ENCODE measurements around the gene NUDT7.

Gene NUDT7

DNA sequence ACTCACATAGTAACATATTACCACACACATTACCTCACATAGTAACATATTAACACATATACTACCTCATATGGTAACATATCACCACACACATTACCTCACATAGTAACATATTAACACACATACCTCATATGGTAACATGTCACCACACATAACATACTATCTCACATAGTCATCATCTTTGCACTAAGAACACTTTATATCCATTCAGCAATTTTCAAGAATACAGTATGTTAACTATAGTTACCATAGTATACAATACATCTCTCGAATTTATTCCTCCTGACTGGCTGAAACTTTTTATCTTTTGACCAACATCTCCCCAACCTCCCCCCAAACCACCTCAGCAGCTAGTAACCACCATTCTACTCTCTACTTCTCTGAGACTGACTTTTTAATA is 7.6 kb downstream of the NUDT7 start:
- no peak for DNase-seq

DNA sequence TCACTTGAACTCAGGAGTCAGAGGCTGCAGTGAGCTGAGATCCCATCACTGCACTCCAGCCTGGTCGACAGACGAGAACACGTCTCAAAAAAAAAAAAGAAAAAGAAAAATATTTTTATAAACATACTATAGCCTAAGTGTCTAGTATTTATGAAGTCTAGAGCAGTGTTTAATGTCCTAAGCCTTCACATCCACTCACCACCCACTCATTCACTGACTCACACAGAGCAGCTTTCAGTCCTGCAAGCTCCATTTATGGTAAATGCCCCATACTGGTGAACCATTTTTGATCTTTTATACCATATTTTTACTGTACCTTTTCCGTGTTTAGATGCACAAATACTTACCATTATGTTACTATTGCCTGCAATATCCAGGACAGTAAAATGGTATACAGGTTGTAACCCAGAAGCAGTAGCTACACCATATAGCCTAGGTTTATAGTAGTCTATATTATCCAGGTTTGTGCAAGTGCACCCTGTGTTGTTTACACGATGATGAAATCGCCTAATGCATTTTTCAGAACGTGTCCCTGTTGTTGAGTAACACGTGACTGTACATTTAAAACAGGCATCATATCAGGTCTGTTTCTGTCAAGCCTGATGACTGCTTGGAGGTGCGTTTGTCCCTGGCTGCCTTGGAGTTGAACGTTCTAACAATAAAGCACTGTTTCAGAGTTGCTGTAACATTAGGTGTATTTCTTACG is 10.1 kb downstream of the NUDT7 start:
- no peak for DNase-seq

DNA sequence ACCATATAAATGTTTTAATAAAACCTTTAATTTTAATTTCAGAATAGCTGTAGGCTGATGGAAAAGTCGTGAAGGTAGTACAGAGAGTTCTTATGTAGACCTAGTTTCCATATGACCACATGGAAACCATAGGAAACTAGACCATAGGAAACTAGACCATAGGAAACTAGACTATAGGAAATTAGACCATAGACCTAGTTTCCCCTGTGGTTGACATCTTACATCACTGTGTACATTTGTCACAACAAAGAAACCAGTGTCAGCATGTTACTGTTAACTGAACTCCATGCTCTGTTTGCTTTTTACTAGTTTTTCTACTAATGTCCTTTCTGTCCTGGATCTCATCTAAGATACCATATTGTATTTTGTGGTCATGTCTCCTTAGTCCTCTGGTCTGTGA is 14.6 kb downstream of the NUDT7 start:
- no peak for DNase-seq

DNA sequence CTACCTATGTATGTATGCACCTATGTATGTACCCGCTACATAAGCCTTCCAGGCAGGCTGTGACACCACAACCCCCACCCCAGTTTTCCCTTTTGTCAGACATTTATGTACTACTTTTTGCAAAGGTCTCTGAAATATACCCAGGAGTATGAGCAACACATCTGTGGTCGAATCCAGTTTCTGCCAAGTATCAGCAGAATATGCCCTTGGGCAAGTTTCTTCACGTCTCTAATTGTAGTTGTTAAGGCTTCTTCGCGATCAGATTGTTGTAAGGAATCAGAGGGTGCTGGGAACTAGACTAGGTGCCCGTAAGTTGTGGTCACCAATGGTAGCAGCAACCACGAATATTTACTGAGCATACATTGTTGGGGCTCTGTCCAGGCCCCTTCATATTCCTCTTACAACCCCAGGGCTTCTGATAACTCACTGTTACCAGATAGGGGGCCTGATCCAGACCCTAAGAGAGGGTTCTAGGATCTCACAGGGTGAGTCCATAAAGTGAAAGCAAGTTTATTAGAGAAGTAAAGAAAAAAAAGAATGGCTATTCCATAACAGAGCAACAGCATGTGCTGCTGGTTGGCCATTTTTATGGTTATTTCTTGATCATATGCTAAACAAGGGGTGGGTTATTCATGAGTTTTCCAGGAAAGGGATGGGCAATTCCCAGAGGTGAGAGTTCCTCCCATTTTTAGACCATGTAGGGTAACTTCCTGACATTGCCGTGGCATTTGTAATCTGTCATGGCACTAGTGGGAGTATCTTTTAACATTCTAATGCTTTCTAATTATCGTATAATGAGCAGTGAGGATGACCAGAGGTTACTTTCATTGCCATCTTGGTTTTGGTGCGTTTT is 16.6 kb downstream of the NUDT7 start:
- no peak for DNase-seq

DNA sequence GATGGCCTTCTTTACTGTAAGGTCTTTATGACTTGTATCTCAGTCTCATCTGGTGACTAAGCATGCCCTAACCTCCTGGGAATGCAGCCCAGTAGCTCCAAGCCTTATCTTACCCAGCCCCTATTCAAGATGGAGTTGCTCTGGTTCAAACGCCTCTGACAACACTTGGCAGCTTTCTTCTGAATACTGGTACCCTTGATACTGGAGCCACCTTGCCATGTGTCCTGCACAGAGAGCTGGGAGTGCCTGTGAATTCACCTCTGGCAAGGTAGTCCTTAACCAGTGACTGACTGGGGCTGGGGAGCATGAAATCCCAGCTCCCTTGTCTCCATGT is 17.2 kb downstream of the NUDT7 start:
- no peak for DNase-seq

DNA sequence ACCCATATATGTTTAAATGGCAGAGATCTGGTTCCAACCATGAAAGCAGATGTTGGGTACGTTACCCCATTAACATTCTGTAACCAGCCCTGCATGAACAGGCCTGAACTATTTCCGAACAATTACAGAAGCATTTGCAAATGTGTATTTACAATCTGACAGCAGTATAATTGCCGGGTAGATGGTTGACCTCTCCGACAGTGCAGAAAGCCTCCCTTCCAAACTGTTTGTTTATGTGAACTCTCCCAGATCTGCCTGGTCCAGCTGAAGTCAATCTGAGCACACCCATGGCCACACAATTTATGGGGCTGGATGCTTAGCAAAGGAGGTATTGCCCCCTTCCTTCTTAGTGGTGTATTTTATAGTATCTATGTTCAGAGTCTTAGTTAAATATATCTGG is 21.8 kb downstream of the NUDT7 start:
- no peak for DNase-seq

DNA sequence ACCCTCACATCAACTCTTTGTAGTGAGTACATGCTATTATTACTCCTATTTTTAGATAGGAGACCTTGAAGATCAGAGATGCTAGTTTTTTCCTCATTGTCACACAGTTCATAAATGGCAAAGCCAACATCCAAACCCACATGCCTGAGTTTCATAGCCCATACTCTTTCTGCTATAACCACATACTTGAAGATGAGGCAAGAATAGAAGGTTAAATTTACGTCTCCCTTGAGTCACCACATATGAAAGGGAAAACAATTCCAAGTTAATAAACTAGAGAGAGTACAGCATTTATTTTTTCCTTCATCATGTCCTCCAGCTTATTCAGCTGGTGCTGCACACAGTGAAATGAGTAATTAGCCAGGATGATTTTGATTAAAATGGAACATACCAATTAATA is 23.7 kb downstream of the NUDT7 start:
- DNase-seq: no peak

DNA sequence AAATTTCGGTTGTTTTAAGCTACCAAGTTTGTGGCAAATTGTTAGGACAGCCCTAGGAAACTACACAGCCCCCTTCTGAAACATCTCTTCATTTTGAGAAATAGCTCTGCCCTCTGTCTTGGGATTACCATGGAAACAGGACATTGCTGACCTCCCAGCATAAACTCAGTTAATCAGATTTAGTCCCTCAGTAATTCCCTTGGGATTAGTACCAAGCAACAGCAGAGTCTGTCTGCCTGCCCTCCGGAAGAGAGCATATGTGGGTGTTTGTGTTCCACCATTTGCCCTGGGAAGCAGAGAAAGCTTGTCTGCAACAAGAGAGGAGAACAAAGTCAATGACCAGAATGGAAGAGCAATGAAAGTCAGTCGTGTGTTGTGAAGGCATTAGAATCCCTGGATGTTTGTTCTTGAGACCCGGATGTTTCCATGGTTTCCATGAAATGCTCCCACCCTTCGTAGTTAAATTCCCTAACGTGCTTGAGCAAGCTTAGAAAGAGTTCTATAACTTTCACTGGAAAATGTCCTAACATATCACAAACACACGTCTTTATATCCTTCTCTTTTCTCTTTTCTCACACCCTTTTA is 26.2 kb downstream of the NUDT7 start:
- no peak for DNase-seq

DNA sequence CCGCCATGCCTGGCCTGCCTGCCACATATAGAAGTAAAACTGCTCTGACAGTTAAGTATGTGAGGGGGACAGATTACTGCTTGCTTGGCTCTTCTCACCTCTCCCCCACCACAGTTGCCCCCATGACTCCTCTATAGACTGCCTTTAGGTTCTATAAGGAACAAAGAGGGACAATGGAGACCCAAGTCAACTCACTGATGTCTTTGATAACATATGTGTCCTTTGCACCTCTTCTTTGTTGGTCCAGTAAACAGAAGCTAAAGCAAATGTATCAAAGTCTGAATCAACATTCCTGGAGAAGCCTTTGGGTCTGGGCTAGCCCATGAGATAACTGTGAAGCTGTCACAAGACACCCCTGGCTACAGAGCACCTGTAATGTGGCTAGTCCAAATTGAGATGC is 27.1 kb downstream of the NUDT7 start:
- no peak for DNase-seq

DNA sequence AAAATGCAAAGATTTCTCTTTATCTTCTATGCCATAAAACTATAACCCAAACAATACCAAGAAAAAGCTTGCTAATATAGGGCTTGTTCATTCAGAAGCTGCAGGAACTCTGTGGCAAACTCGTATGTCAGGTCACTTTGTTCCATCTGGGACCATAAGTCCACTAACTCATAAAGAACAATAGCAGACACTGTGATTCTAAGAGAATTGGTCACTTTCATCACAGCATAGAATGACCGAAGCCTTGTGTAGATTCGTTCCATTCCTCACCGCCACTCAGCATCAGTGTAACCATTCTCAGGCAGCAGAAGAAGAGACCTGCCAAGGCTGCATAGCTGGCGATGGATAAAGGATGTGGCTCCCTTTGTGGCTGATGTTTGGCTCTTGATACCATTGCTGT is 35.7 kb downstream of the NUDT7 start:
- no peak for DNase-seq

DNA sequence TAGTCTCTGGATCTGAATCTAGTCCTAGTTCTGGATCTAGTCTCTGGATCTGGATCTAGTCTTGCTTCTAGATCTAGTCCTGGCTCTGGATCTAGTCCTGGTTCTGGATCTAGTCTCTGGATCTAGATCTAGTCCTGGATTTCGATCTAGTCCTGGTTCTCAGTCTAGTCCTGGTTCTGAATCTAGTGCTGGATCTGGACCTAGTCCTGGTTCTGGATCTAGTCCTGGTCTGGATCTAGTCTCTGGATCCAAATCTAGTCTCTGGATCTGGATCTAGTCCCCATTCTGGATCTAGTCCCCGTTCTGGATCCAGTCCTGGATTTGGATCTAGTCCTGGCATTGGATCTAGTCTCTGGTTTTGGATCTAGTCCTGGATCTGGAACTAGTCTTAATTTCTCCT is 36.2 kb downstream of the NUDT7 start:
- no peak for DNase-seq

DNA sequence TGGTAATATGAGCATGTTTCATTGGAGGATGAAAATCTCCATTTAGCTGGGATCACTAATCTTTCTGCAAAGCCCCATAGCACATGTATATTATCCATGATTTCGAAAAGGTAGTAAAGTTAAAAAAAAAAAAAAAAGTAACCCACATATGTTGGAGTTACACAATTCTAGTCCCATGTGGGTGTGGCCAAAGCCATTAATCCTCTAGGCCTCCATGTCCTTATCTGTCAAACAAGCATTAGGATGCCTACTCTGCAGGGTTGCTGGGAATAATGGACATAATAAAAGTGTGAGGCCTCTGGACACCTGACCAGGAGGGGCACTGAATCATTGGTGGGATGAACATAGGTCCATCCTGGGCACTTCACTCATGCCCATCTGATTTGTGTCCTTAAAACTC is 36.9 kb downstream of the NUDT7 start:
- DNase-seq: no peak

DNA sequence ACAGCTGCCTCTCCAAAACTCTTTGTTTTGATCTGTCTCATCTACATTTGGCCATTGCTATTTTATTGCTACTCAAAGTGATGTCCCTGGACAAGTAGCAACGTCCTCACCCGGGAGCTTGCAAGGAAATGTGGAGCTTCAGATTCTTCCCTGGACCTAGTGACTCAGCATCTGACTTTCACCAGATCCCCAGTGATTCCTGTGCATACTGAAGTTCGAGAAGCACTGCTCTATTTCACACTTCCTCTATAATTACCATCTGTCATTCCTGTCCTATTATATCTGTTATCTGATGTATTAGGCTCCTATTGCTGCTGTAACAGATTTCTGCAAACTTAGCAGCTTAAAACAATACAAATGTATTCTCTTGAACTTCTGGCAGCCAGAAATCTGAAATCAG is 37.5 kb downstream of the NUDT7 start:
- DNase-seq: no peak

DNA sequence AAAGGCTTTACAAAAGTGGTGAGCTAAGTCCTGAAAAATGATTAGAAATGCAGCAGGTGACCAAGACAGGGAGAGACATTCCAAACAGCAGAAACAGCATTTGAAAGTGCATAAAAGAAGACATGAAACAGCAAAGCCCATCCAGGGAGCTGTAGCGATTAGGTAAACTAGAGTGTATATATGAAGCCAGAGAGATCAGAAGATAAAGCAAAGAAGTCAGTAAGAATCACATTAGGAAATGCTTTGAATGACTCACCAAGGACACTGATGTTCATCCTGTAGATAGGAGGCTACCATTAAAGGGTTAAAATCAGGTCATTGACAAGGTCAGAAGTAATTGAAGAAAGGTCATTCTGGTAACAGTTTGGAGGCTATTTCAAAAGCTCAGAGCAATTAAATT is 38.5 kb downstream of the NUDT7 start:
- no peak for DNase-seq

DNA sequence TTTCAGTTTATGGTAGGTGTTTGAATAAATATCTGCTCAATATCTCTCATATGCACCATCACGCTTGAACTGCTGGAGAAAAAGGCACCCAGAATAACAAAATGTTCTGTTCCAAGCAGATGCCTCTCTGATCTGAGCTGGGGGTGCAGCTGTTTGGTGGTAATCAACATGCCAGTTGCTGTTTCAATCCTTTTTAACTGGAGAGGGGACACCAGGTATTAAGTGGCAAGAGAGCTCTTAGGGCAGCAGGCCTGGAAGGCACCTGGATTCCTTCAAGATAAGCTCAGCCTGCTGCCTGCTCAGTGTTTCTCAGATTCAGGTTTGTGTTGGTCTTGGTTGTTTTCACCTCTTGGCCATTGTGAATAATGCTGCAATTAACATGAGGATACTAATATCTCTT is 38.9 kb downstream of the NUDT7 start:
- no peak for DNase-seq

DNA sequence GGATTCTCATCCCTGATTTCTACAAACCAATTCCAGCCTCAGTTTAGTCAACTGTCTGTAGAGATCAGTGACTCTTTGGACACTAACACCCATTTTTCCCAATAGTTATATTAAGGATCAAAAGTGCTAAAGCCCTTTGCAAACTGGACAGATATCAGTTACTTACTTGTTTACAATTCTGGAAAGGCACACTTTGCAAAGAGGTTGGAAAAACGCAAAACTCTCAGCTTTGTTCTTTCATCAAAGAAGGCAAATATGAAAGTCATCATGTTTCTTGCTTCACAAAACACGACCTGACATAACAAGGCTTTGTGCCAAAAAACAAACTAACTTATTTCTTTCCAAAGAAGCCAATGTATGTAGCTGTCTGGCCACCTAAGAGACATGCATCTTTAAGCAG is 39.9 kb downstream of the NUDT7 start:
- no peak for DNase-seq

DNA sequence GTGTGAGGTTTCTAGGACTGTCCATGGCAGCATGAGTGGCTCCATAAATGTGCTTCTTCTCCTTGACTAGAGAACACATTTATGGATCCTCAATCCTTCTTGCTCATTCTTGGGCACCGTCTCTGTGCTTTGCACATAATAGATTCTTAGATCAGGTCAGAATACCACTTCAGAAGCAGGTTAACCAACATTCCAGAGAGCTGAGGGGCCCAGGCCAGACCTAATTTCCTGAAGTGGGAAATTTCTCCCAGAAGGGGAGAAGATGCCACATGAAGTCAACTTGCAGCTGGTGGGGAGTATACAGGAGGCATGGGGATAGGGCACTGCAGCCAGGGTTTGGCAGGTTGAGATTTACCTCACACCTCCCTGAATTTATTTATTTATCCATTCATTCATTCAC is 41.7 kb downstream of the NUDT7 start:
- no peak for DNase-seq

DNA sequence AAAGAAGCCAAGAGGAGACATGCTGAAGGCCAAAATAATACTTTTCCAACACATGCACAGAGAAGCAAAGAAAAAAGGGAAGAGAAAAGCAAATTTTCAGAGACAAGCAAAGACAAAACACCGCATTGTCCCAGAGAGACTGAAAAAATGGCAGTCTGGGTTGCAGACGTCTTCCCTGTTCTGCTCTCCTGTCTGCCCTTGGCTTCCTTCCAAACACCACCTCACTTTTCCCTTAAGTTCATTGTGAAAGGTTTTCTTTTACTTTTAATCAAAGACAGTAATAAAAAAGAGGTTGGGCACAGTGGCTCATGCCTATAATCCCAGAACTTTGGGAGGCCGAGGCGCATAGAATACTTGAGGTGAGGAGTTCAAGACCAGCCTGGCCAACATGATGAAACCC is 44.9 kb downstream of the NUDT7 start:
- DNase-seq: no peak

DNA sequence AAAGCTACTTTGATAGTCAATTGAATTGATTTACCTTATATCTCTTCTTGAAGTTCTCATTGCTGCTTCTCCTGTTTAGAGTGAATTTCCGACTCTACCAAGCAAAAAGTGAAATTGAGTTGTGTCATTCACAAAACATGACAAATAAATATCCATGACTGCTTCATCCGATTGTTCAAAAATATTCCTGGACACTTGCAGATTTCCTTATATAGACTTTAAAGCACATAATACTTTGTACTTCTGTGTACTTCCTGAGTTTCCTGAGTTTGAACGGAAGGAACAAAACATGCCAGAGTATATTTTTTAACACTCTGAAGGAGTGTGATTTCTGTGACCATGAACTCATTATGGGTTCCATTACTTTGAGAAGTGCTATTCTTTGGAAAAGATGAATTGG is 45.5 kb downstream of the NUDT7 start:
- DNase-seq: no peak

DNA sequence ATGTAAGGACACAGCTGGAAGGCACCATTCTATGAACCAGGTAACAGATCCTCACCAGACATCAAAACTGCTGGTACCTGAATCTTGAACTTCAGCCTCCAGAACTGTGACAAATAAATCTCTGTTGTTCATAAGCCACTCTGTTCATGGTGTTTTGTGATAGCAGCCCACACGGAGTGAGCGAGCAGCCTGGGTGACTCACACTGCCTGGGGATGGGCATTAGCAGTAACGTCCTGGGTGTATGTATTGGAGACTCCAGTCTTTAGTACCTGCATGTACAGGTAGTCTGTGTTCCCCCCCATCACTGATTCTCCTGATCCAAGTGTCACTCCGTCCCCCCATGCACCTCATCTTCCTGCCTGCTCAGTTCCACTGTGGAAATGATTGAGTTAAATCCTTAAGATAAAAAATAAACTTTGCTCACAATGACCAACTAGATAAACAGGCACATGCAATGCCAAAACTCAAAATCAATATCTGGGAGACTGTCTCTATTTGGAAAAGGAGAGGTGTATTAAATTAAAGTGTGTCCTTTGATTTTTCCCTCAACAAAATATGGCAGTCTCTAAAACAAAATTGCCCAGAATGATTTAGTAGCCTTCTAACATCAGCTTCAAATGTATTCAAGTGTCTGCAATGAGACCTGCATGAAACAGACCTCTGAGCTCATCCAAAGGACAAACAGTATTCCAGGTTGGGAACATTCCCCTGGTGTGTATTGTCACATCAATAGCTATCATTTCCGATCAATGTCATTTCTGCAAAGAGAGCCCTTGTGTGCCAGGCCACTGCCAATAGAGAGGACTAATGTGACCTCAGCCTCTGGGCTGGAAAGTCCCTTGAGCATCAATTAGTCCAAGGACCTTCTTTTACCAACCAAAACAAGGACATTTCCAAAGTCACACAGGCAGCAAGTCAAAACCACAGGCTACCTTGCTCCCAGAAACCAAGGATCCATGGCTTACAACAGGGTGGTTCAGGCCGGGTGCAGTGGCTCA is 53.9 kb downstream of the NUDT7 start:
- DNase-seq: no peak

DNA sequence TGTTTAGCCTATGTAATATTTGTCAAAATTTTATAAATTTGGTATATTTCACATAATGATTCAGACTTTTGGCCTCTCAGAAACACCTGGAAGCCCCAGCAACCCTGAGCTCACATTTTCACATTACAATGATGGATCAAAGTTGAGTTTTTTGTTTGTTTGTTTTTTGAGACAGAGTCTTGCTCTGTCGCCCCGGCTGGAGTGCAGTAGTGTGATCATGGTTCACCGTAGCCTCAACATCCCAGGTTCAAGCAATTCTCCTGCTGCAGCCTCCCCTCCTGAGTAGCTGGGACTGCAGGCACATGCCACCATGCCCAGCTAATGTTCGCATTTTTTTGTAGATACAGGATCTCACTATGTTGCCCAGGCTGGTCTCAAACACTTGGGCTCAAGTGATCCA is 55.4 kb downstream of the NUDT7 start:
- no peak for DNase-seq

DNA sequence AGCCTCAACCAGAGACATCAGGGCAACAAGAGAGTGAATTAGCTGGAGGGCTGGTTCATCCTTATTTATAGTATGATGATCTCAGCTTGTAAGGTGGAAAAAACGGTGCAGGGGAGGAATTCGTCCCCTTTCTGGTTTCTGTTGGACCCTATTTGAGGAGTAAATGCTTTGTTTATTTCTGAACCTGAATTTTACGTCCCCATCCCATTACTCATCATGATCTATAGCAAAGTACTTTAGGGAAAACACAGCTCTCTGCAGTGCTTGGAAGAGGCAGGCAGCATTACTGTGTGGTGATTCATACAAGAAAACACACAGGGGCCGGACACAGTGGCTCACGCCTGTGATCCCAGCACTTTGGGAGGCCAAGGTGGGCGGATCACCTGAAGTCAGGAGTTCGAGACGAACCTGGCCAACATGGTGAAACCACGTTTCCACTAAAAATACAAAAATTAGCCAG is 58.1 kb downstream of the NUDT7 start:
- no peak for DNase-seq

DNA sequence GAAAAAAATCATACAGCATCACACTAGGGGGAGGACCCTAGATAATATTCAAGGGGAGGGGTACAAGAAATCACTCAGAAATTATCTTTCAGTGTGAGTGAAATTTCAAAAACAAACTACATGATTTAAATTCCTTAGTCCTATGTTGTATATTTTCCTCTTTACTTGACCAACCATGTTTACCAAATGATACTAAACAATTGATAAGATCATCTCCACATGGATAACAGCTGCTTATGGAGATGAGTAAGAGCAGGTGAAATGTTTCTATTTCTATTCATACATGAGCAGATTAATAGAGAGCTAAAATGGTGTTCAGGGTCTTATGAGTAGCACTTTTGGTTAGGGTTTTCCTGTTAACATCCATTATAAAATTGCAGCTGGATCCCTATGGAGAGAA is 58.8 kb downstream of the NUDT7 start:
- DNase-seq: no peak
